ENCODE data around the gene SCYL1. TPM values are rescaled to one million over a fixed set of nuclear protein-coding genes. Genes with fewer than 3 reads are reported as not detected.

Gene SCYL1
- total RNA-seq, 1 experiment from 2014 or later: 54.7 TPM

DNA sequence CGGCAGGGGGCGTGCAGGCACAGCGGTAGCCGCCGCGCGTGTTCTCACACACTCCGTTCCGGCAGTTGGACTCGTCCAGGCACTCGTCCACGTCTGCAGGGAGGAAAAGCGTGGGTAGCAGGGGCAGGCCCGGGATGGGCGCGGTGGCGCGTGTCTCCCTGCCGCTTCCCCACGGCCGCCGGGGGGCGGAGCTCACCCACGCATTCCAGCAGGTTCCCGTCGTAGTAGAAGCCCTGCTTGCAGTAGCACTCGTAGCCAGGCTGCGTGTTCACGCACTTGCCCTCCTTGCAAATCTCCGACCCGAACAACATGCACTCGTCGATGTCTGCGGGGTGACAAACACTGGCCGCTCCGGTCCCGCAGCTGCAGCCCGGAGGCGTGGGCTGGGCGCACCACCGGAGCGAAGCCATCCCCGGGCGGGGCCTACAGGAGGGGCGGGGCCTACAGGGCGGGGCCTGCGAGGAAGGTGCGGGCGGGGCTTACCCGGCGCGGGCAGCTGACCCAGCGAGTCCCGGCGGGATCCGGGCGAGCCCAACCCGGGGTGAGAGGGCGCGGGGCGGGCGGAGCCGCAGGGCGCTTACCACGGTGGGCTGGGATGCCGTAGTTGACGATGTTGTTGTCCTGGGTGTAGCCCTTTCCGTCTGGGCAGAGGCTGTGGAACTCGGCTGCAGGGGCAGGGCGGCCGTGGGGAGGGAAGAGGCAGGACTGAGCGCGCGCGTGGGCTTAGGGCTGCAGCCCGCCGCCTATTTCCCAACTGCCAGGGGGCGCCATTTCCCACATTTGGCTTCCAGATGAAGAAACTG lies 15.6 kb downstream of the SCYL1 start:
- Histone ChIP-seq H2AFZ (ENCODE audit: low read length) (no peak overlapping the region), H3T11ph (ENCODE audit: low read length) (no peak overlapping the region), H3K9ac (ENCODE audit: extremely low read depth, insufficient read length, low read length) (peak overlapping the region; percentile 45), H4K91ac (ENCODE audit: insufficient read length, low read depth, low read length) (no peak overlapping the region), H3K79me2 (ENCODE audit: insufficient read depth, low read length) (no peaks in the 10 kb centered on the region), H4K8ac (replicated peaks; ENCODE audit: insufficient read length, low read depth, low read length) (no peak overlapping the region), H2BK20ac (ENCODE audit: low read depth, low read length, poor library complexity, severe bottlenecking) (no peak overlapping the region), H2BK120ac (ENCODE audit: low read depth, low read length, poor library complexity, severe bottlenecking) (no peak overlapping the region), H3K14ac (ENCODE audit: insufficient read depth, low read length) (no peak overlapping the region), H3K4me2 (ENCODE audit: insufficient read depth, insufficient read length, low read length) (peak overlapping the region; percentile 73), H4K5ac (ENCODE audit: insufficient read length, low read depth, low read length) (no peak overlapping the region), H3K56ac (ENCODE audit: insufficient read length, low read depth, low read length) (no peak overlapping the region), H3K27me3 (ENCODE audit: insufficient read depth, low read length) (no peaks in the 10 kb centered on the region; the same call in 1 of the 2 replicates), H4K20me1 (ENCODE audit: control insufficient read depth, insufficient read depth, insufficient read length) (peaks cover 2% of the 10 kb centered on the region), H3K4me1 (ENCODE audit: insufficient read depth, low read length) (no peaks in the 10 kb centered on the region), H2BK5ac (ENCODE audit: insufficient read length, low read length) (no peak overlapping the region), H3K9me3 (ENCODE audit: control insufficient read depth, low read depth, low read length) (no peaks in the 10 kb centered on the region), H3K23me2 (ENCODE audit: insufficient read length, low read depth, low read length, poor library complexity, severe bottlenecking) (peaks cover 13% of the 10 kb centered on the region), H2BK12ac (ENCODE audit: insufficient read length, low read depth, low read length) (no peak overlapping the region), H3K18ac (ENCODE audit: insufficient read length, low read depth, low read length) (peak overlapping the region; percentile 14), H2AK5ac (ENCODE audit: insufficient read length, low read length) (no peak overlapping the region), H3K79me1 (ENCODE audit: insufficient read depth, low read depth, low read length, poor library complexity, severe bottlenecking) (no peaks in the 10 kb centered on the region), H3K4ac (ENCODE audit: low read depth, low read length) (no peak overlapping the region), H2BK15ac (ENCODE audit: low read depth, low read length) (no peak overlapping the region), H3K23ac (ENCODE audit: insufficient read length, low read depth, low read length) (no peak overlapping the region), H3K27ac (ENCODE audit: insufficient read length, low read depth, low read length) (no peak overlapping the region)
- Mint-ChIP-seq H3K4me1 (peaks cover 3 to 10% of the 10 kb centered on the region in 2 experiments; a peak in 3 of 4 replicates), H3K27me3 (ENCODE audit: low read depth) (peaks cover 51% of the 10 kb centered on the region), H3K36me3 (ENCODE audit: insufficient read depth in 1 of 3, low read depth in 3 of 3) (peaks cover 0 to 17% (median 16%) of the 10 kb centered on the region in 3 experiments), H3K9me3 (peaks cover 0 to 2% of the 10 kb centered on the region in 2 experiments; a peak in 1 of 5 replicates), H3K27ac (no peak overlapping the region), H3K4me3 (peak overlapping the region; percentile 67 to 81)
- TF ChIP-seq, protein P1, sequence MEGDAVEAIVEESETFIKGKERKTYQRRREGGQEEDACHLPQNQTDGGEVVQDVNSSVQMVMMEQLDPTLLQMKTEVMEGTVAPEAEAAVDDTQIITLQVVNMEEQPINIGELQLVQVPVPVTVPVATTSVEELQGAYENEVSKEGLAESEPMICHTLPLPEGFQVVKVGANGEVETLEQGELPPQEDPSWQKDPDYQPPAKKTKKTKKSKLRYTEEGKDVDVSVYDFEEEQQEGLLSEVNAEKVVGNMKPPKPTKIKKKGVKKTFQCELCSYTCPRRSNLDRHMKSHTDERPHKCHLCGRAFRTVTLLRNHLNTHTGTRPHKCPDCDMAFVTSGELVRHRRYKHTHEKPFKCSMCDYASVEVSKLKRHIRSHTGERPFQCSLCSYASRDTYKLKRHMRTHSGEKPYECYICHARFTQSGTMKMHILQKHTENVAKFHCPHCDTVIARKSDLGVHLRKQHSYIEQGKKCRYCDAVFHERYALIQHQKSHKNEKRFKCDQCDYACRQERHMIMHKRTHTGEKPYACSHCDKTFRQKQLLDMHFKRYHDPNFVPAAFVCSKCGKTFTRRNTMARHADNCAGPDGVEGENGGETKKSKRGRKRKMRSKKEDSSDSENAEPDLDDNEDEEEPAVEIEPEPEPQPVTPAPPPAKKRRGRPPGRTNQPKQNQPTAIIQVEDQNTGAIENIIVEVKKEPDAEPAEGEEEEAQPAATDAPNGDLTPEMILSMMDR (conservative IDR thresholded peaks at IDR 0.05): peak; percentile 95
- no CpG with 5 or more reads among the region's 78 CpGs for WGBS (ENCODE audit: extremely low coverage, insufficient read length, low lambda C conversion rate)
- DNase-seq: peak; percentile 94
